ENCODE results near the gene TMEM220.

DNA sequence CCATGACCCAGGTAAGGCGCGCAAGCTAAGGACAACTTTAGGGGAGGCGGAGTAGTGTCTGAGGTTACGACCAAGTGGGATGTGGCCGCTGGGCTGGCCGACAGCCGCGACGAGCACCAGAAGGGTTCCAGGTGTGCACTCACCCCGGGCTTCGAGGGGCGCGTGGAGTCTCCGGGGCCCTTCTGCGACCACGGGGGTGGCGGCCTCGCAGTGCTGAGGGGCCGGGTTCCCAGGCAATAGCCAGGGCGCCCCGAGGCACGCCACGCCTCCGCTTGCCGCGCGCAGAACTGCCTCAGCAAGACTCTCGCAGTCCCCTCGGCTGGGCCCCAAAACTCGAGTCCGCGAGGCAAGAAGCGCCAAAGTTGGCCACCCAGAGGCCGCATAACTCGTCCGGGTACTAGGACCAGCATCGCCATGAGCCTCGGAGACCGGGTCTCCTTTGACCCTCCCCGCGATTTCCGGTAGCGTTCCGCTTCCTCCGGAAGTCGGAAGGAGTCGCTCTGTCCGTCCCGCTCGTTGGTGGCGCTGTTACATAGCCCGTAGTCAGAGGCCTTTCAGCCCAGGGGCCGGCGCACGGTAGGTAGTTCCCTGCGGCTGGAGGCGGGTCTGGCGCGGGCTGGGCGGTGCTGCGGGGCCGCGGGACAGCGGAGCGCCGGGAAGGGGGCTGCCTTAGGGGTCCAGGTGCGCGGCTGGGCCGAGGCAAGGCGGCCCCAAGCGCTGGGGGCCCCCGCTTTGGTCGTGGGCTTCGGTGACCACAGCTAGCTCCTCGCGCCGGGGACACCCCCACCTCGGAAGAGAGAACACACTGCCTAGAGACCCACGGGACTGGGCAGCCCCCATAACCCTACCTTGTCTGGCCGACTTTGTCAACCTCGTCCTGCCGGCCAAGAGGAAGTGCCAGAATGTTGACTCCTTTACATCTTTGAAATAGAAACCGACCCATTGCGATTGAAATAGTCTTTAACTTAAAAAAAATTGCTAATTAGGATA lies 32.4 kb downstream of the TMEM220 start, which contains the start of the genes ADPRM and SCO1:
- TF ChIP-seq CTCF (conservative IDR thresholded peaks at IDR 0.05; ENCODE audit: low read length): no peak; the same call in 1 of the 2 replicates
- no peak for TF ChIP-seq EZH2phosphoT487 (IDR thresholded peaks at IDR 0.05; ENCODE audit: borderline replicate concordance)
